Colonic mucosa (tissue), 4 donors: ENCODE results near the gene SERINC5. TPM values are rescaled to one million over a fixed set of nuclear protein-coding genes. Genes with fewer than 3 reads are reported as not detected.

Experiments used
- DNase-seq: peaks from one replicate; pipeline ENCODE4 v3.0.0-alpha.2; 2020
- H3K27ac ChIP-seq: fragments of 200-600 bp; one replicate; pipeline ENCODE4 v1.8.0; 2021
- H3K27me3 ChIP-seq: fragments of 200-600 bp; one replicate; pipeline ENCODE4 v1.8.0; 2021
- H3K36me3 ChIP-seq: fragments of 200-600 bp; one replicate; pipeline ENCODE4 v1.8.0; 2021
- H3K4me1 ChIP-seq: fragments of 200-600 bp; one replicate; pipeline ENCODE4 v1.8.0; 2021; ENCODE audit warnings: mild to moderate bottlenecking
- H3K4me3 ChIP-seq: fragments of 200-600 bp; one replicate; pipeline ENCODE4 v1.8.0; 2021
- H3K9ac ChIP-seq, 2 donors: one replicate each; pipeline ENCODE4 v1.7.0; 2013; ENCODE audit warnings: control low read depth in 2 of 2, low read depth in 2 of 2, low read length in 2 of 2
- H3K9me3 ChIP-seq: fragments of 200-600 bp; one replicate; pipeline ENCODE4 v1.8.0; 2021
- intact Hi-C: fragments of 100-400 bp; cut with DNase I; formaldehyde crosslinking; loops from one replicate; pipeline ENCODE4 v1.14.1; 2022
- total RNA-seq, 2 donors: library from RNA; stranded (reverse); fragmentation: NEBNext Ultra II Directional in 1 of 2; extraction: Animal tissue kit (Norgen Biotek cat#: 25700) in 1 of 2; gene quantifications; one replicate each; pipeline ENCODE4 v1.2.1, GENCODE V29; 2021
- TF ChIP-seq, protein P1 (sequence below): fragments of 200-600 bp; IDR thresholded peaks from one replicate; pipeline ENCODE4 v1.8.0; 2022; ENCODE audit warnings: antibody characterized with exemption, mild to moderate bottlenecking
- donor health status: healthy.
- donor health status: DM: no; HTN: no; CAD: no.
- donor health status: DM: no; HTN: no; CAD: no.

The SERINC5 gene
- total RNA-seq, 2 donors from 2014 or later = 138 to 141 TPM

DNA sequence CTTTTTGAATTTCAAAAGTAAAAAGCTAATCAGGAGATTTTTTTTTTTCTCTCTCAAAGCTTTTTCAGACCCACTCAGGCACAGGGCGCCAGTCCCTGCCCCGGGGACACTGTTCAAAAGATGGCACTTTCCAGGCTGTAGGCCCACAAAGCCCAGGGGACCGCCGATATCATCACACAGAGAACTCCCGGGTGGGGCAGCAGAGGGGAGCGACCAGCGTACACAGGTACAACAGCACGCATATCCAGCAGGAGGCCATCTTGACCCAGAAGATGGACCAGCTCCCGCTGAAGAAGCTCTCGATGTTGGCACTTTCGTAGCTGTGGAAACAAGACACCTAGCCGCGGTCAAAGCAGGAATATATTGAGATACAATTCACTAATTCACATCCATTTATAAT, 112.4 kb downstream of the SERINC5 start:
- H3K36me3 ChIP-seq = no peaks in the 10 kb centered on the region
- no peak for DNase-seq
- no peak overlapping the region for H3K27ac ChIP-seq

DNA sequence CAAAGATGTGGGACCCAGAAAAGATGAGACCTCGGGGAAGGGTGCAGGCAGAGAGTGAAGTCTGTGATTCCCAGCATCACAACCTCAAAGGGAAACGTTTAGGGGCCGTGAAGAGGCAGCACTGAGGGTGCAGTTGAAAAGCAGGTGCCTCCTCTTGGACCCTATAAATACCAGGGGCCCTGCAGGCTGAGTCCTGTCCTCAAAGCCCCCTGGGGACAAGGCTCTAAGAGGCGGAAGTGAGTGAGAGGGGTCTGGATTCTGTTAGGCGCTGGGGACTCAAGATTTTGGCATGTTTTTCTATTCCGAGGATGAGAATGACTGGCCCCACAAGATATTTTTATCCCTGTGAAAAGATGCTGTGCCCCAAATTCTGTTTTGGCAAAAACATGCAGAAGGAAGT, 112.9 kb downstream of the SERINC5 start:
- intact Hi-C loops = no loop called here
- TF ChIP-seq, protein P1, sequence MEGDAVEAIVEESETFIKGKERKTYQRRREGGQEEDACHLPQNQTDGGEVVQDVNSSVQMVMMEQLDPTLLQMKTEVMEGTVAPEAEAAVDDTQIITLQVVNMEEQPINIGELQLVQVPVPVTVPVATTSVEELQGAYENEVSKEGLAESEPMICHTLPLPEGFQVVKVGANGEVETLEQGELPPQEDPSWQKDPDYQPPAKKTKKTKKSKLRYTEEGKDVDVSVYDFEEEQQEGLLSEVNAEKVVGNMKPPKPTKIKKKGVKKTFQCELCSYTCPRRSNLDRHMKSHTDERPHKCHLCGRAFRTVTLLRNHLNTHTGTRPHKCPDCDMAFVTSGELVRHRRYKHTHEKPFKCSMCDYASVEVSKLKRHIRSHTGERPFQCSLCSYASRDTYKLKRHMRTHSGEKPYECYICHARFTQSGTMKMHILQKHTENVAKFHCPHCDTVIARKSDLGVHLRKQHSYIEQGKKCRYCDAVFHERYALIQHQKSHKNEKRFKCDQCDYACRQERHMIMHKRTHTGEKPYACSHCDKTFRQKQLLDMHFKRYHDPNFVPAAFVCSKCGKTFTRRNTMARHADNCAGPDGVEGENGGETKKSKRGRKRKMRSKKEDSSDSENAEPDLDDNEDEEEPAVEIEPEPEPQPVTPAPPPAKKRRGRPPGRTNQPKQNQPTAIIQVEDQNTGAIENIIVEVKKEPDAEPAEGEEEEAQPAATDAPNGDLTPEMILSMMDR = no peak
- H3K9ac ChIP-seq = no peak overlapping the region
- no peak overlapping the region for H3K27ac ChIP-seq
- no peaks in the 10 kb centered on the region for H3K4me1 ChIP-seq
- H3K9me3 ChIP-seq = no peaks in the 10 kb centered on the region
- no peaks in the 10 kb centered on the region for H3K36me3 ChIP-seq
- no peaks in the 10 kb centered on the region for H3K27me3 ChIP-seq
- H3K4me3 ChIP-seq = no peak overlapping the region
- DNase-seq = no peak

More for the DNA sequence above, 112.4 kb downstream of the SERINC5 start:
- H3K27me3 ChIP-seq = no peaks in the 10 kb centered on the region
- no peaks in the 10 kb centered on the region for H3K4me1 ChIP-seq
- no peaks in the 10 kb centered on the region for H3K9me3 ChIP-seq
- intact Hi-C loops = no loop called here
- no peak overlapping the region for H3K4me3 ChIP-seq
- H3K9ac ChIP-seq = no peak overlapping the region
- TF ChIP-seq, protein P1 = no peak

DNA sequence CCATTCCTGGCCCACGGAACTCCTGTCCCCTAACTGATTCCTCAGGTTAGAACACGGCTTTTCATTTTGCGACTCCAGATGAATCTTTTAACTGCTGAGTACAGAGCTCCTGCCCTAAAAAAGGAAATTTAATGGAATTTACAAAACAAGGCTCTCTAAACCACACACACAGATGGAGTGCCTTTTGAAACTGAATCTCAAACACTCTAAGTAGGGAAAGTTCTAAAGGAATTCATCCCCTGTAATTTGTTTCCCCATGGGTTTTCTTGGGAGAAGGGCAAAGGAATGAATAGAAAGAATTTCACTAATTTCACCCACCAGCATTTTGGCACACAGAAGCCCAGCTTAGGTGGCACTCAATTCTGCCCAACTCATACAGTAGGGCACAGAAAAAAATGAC, 114.2 kb downstream of the SERINC5 start:
- Histone ChIP-seq H3K9me3 (no peaks in the 10 kb centered on the region), H3K4me1 (no peaks in the 10 kb centered on the region), H3K27ac (peak overlapping the region; percentile 26), H3K4me3 (no peak overlapping the region), H3K27me3 (no peaks in the 10 kb centered on the region), H3K36me3 (no peaks in the 10 kb centered on the region), H3K9ac (peak overlapping the region in 1 of 2 donors; percentile 31)
- TF ChIP-seq, protein P1 = no peak
- intact Hi-C loops = no loop called here
- DNase-seq = no peak

DNA sequence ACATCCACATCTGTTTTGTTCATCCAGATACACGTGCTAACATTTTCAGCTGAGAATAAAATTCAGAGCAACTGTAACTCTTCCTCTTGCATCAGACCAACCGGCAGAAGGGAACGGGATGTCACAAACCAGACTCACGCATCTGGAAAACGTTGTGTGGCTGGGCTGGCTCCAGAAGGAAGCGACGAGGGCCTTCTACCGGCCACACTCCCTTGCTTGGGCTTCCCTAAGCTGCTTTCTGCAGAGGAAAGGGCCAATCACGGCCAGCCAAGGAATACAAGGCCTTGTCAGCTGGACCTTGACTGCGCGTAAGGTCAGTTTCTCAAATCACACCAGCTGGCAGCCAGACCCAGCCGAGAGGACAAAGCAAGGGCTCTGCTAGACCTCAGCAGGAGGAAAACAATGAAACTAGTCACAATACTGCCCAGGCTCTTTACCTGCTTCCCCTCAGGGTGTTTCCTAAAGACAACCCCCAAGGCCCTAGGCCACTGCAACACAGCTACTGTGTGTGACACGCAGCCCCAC, 114.6 kb downstream of the SERINC5 start:
- intact Hi-C loops = no loop called here
- Histone ChIP-seq H3K27me3 (no peaks in the 10 kb centered on the region), H3K4me3 (no peak overlapping the region), H3K9me3 (no peaks in the 10 kb centered on the region), H3K4me1 (no peaks in the 10 kb centered on the region), H3K36me3 (no peaks in the 10 kb centered on the region), H3K27ac (peak overlapping the region; percentile 26), H3K9ac (peak overlapping the region in 1 of 2 donors; percentile 31)
- peak; percentile 43 for DNase-seq
- TF ChIP-seq, protein P1 = no peak

DNA sequence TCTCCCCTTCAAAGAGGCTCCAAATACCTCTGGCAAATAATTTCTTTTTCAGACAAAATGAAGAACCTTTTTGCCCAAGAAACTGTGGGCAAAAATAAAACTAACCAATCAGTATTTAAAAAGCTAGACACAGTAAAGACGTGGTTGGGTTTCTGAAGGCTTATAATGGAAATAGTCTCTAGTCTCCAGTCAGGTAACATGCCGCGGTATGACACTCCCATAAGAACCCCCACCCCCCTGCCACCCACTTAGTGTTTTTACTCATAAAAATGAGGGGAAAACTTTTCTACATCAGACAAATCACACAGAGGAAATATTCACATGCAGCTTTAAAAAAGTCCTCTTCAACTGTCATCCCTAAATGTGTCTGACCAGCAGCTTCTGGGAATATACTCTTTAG, 115.4 kb downstream of the SERINC5 start:
- Histone ChIP-seq H3K9me3 (no peaks in the 10 kb centered on the region), H3K9ac (no peak overlapping the region), H3K4me1 (no peaks in the 10 kb centered on the region), H3K4me3 (no peak overlapping the region), H3K27me3 (no peaks in the 10 kb centered on the region), H3K27ac (peak overlapping the region; percentile 26), H3K36me3 (no peaks in the 10 kb centered on the region)
- intact Hi-C loops = no loop called here
- no peak for DNase-seq
- TF ChIP-seq, protein P1 = no peak
